Mononuclear cell (primary cell): Measurements from ENCODE around the gene CCDC71L. TPM values are rescaled to one million over a fixed set of nuclear protein-coding genes. Genes with fewer than 3 reads are reported as not detected.

ENCODE experiments used
- H3K27me3 ChIP-seq: 2 replicates; pipeline ENCODE4 v1.6.0; 2011; ENCODE audit warnings: low read length, control low read depth; ENCODE audit not compliant: insufficient read depth
- H3K4me1 ChIP-seq: 2 replicates; pipeline ENCODE4 v1.5.1; 2011; ENCODE audit warnings: mild to moderate bottlenecking, low read length, control low read depth; ENCODE audit not compliant: insufficient read depth
- H3K4me3 ChIP-seq: 2 replicates; pipeline ENCODE4 v1.5.1; 2011; ENCODE audit warnings: mild to moderate bottlenecking, low read length, moderate library complexity
- H3K9me3 ChIP-seq: 2 replicates; pipeline ENCODE4 v1.5.1; 2011; ENCODE audit warnings: low read depth, mild to moderate bottlenecking, control low read depth, low read length
- total RNA-seq: library from RNA; depleted of rRNA; stranded (reverse); fragments of >200 nt; gene quantifications from one replicate; pipeline ENCODE4 v1.2.3, GENCODE V29; 2012

The CCDC71L gene
- total RNA-seq, 1 donor, result 34.5 TPM

GRCh38 chr7:106621393-106622132 lies 39.4 kb downstream of the CCDC71L start:
- Histone ChIP-seq H3K9me3 (peaks cover 7% of the 10 kb centered on the region), H3K4me3 (no peak overlapping the region), H3K27me3 (no peaks in the 10 kb centered on the region), H3K4me1 (no peaks in the 10 kb centered on the region)

- no peak overlapping the region for H3K4me3 ChIP-seq
- no peaks in the 10 kb centered on the region for H3K27me3 ChIP-seq
- H3K4me1 ChIP-seq, result no peaks in the 10 kb centered on the region
- H3K9me3 ChIP-seq, result peaks cover 7% of the 10 kb centered on the region
These were observed 40.3 kb downstream of the CCDC71L start for GRCh38 chr7:106620676-106621075.

- Histone ChIP-seq H3K9me3 (peaks cover 7% of the 10 kb centered on the region), H3K27me3 (no peaks in the 10 kb centered on the region), H3K4me3 (no peak overlapping the region), H3K4me1 (no peaks in the 10 kb centered on the region)
These were observed 40.9 kb downstream of the CCDC71L start for GRCh38 chr7:106620034-106620433.

DNA sequence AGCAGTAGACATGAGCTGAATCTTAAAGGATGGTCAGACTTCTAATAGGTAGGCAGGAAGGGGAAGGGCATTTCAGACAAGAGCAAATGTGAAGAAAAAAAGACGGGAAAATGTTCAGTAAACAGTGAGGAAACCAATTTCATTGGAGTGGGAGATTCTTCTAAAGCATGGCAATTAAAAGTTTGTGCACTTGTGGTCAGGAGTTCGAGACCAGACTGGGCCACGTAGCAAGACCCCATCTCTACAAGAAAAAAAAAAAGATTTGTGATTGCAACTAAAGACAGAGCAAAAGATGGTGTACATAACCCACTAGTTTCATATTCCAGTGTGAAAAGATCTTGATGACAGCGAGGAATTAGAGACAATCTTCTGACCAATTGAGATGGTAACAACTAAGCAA lies 41.7 kb downstream of the CCDC71L start:
- no peaks in the 10 kb centered on the region for H3K4me1 ChIP-seq
- no peaks in the 10 kb centered on the region for H3K27me3 ChIP-seq
- H3K9me3 ChIP-seq, result peaks cover 7% of the 10 kb centered on the region
- H3K4me3 ChIP-seq, result no peak overlapping the region

GRCh38 chr7:106618480-106618879 lies 42.5 kb downstream of the CCDC71L start:
- no peaks in the 10 kb centered on the region for H3K27me3 ChIP-seq
- H3K4me3 ChIP-seq, result no peak overlapping the region
- no peaks in the 10 kb centered on the region for H3K4me1 ChIP-seq
- H3K9me3 ChIP-seq, result peaks cover 7% of the 10 kb centered on the region

DNA sequence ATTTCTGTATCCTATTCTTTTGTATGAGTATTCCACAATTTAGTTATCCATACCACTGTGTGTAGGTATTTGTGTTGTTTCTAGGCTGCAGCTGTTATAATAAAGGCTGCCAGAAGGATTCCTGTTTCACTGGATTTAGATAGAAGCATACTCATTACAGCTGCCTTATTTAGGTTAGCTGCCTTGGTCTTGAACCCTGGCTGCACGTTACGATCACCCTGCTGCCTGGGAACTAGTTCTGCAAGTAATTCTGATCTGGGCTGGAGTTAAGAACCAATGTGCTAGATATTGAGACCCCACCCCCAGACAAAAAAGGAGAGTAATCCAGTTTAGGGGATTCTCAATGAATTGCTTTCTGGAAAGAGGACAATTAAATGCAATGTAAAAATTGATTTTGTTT lies 43.1 kb downstream of the CCDC71L start:
- Histone ChIP-seq H3K4me1 (no peaks in the 10 kb centered on the region), H3K9me3 (peaks cover 7% of the 10 kb centered on the region), H3K4me3 (no peak overlapping the region), H3K27me3 (no peaks in the 10 kb centered on the region)

GRCh38 chr7:106616708-106617051 lies 44.3 kb downstream of the CCDC71L start:
- Histone ChIP-seq H3K4me3 (no peak overlapping the region), H3K27me3 (no peaks in the 10 kb centered on the region), H3K9me3 (peaks cover 5% of the 10 kb centered on the region), H3K4me1 (no peaks in the 10 kb centered on the region)

GRCh38 chr7:106615808-106616707 lies 44.9 kb downstream of the CCDC71L start:
- H3K27me3 ChIP-seq, result no peaks in the 10 kb centered on the region
- no peak overlapping the region for H3K4me3 ChIP-seq
- H3K4me1 ChIP-seq, result no peaks in the 10 kb centered on the region
- H3K9me3 ChIP-seq, result no peaks in the 10 kb centered on the region

- no peaks in the 10 kb centered on the region for H3K4me1 ChIP-seq
- H3K27me3 ChIP-seq, result no peaks in the 10 kb centered on the region
- H3K9me3 ChIP-seq, result no peaks in the 10 kb centered on the region
- no peak overlapping the region for H3K4me3 ChIP-seq
These were observed 46.2 kb downstream of the CCDC71L start for GRCh38 chr7:106614751-106615150.

DNA sequence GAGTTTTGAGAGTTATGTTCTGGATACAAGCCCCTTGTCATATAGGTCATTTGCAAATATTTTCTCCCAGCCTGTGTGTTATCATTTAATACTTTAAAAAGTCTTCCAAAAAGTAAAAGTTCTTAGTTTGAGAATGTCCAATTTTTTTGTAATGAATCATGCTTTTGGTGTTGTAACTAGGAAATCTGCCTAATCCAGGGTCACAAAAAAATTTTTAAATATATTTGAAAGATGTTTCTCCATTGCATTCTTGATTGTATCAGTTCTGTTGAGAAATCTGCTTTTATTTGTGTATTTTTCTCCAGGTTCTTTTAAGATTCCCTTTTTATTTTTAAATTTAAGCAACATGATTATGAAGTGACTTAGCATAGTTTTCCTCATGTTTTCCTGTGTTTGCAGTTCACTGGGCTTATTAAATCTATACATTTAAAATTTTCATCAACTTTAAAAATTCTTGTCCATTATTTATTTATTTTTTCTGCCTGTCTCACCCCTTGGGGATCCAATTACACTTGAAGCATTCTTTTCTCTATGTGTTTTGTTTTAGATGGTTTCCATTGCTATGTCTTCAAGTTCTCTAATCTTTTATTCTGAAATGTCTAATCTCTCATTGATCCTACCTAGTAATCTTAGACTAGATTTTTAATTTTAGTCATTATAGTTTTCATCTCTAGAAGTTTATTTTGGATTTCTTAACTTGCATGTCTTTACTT lies 47.0 kb downstream of the CCDC71L start:
- Histone ChIP-seq H3K4me1 (no peaks in the 10 kb centered on the region), H3K9me3 (no peaks in the 10 kb centered on the region), H3K4me3 (no peak overlapping the region), H3K27me3 (no peaks in the 10 kb centered on the region)

- Histone ChIP-seq H3K4me1 (no peaks in the 10 kb centered on the region), H3K4me3 (no peak overlapping the region), H3K9me3 (no peaks in the 10 kb centered on the region), H3K27me3 (peaks cover 3% of the 10 kb centered on the region)
These were observed 47.7 kb downstream of the CCDC71L start for GRCh38 chr7:106613279-106613678.

- Histone ChIP-seq H3K27me3 (peaks cover 3% of the 10 kb centered on the region), H3K4me3 (no peak overlapping the region), H3K9me3 (no peaks in the 10 kb centered on the region), H3K4me1 (no peaks in the 10 kb centered on the region)
These were observed 48.5 kb downstream of the CCDC71L start for GRCh38 chr7:106612432-106612831.

DNA sequence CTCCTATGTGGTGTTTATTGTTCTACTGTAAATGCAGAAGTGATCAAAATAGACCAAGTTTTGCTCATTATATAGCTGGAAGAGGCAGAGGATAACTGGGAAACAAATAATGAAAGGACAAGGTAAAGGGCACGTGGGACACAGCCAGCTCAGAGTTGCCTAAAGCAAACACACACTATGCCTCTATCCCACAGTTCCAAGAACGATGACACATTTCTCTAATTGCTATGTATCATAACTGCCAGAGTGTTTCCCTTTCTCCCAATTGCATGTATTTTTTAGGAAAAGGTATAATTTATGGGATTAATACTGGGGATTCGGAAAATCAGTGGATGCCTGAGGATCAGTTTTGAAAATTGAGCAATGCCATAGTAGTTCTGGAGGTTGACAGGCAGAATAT lies 49.0 kb downstream of the CCDC71L start:
- Histone ChIP-seq H3K9me3 (no peaks in the 10 kb centered on the region), H3K4me3 (no peak overlapping the region), H3K27me3 (peaks cover 3% of the 10 kb centered on the region), H3K4me1 (no peaks in the 10 kb centered on the region)

- peaks cover 3% of the 10 kb centered on the region for H3K27me3 ChIP-seq
- H3K4me3 ChIP-seq, result no peak overlapping the region
- H3K9me3 ChIP-seq, result no peaks in the 10 kb centered on the region
- H3K4me1 ChIP-seq, result no peaks in the 10 kb centered on the region
These were observed 49.7 kb downstream of the CCDC71L start for GRCh38 chr7:106610996-106611886.
